DOHH2 (cell line): ENCODE results near the gene PAPPA.

Experiments used
- CTCF ChIP-seq: fragments of 200-600 bp; sonication (generic); IDR thresholded peaks from one replicate; pipeline ENCODE4 v1.5.1; 2014; ENCODE audit warnings: antibody characterized with exemption, mild to moderate bottlenecking, low read depth, low read length; ENCODE audit not compliant: poor library complexity, severe bottlenecking
- EZH2phosphoT487 ChIP-seq: fragments of 200-600 bp; sonication (generic); IDR thresholded peaks from 2 replicates; pipeline ENCODE4 v1.6.1; 2017; ENCODE audit warnings: borderline replicate concordance, mild to moderate bottlenecking, antibody characterized with exemption, low read length, moderate library complexity, mixed read lengths

DNA sequence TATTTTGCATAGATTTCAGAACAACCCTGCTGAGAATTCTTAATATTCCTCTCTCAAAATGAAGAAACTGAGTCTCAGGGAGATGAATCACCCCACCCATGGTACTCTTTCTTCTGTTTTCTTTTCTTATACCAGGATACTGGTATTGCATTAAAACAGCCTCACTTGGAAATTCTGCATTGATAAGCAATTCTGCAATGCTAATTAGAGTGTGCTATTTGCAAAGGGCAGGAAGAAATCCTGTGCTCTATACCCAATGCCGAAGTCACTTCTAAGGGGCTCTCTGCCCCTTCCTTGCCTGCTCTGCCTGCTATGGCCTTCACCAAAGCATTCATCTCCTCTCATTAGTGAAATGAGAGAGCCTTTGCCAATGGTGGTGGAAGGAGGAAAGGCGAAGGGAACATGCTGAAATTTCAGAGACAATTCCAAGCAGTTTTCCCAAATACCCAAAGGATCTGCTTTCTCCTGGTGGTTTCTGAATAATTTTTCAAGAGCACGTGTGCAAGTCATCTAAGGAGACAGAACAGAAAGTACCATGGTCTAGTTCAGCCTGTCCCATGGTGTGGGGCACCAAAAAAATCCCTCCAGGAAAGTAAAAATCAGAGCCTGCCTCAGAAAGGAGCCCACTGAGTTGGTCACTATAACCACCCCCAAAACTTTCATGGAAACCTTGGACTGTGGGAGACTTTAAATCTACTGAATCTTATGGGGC is 156.5 kb downstream of the PAPPA start:
- TF ChIP-seq CTCF = no peak
- no peak for TF ChIP-seq EZH2phosphoT487
